ENCODE data around the gene OVCH1. TPM values are rescaled to one million over a fixed set of nuclear protein-coding genes. Genes with fewer than 3 reads are reported as not detected.

The OVCH1 gene
- total and polyA plus RNA-seq, 10 of the 15 experiments (the other 5 are each of a cell fraction or from before 2014, with no cell fraction given) = 0.15 TPM; not detected in 9

GRCh38 chr12:29531471-29531870, 34.0 kb upstream of the OVCH1 start (continued):
- TF ChIP-seq MLLT1 (IDR thresholded peaks at IDR 0.05) = no peak
- TF ChIP-seq ATF3 (IDR thresholded peaks at IDR 0.05; ENCODE audit: borderline replicate concordance, extremely low read depth, low read depth, low read length) = no peak
- no peak for TF ChIP-seq ZNF384 (IDR thresholded peaks at IDR 0.05; ENCODE audit: borderline replicate concordance, low read depth, low read length)
- no peak for TF ChIP-seq NR2F1 (conservative IDR thresholded peaks at IDR 0.05)

- Histone ChIP-seq H4K20me1 (ENCODE audit: control insufficient read depth, insufficient read depth) (no peaks in the 10 kb centered on the region), H2AFZ (ENCODE audit: control insufficient read depth, low read depth, low read length) (no peak overlapping the region), H3K4me3 (no peak overlapping the region), H3K4me2 (ENCODE audit: control insufficient read depth, insufficient read depth) (no peak overlapping the region), H3K27ac (ENCODE audit: control insufficient read depth, insufficient read depth) (no peak overlapping the region), H3K9ac (ENCODE audit: control insufficient read depth, insufficient read depth, low read length) (no peak overlapping the region), H3K4me1 (ENCODE audit: control insufficient read depth, insufficient read depth, low read length) (no peaks in the 10 kb centered on the region), H3K36me3 (ENCODE audit: control insufficient read depth in 2 of 2, insufficient read depth in 2 of 2, low read length in 1 of 2) (no peaks in the 10 kb centered on the region), H3K27me3 (replicated peaks in 1 of 2; ENCODE audit: control insufficient read depth in 2 of 2, insufficient read depth in 2 of 2, low read length in 1 of 2) (no peaks in the 10 kb centered on the region), H3K79me2 (ENCODE audit: control insufficient read depth, insufficient read depth, low read length) (no peaks in the 10 kb centered on the region), H3K9me3 (replicated peaks; ENCODE audit: control insufficient read depth, insufficient read depth, low read length) (no peaks in the 10 kb centered on the region)
- POLR2A ChIA-PET = no interaction called here
- DNase-seq (ENCODE audit: low read depth, low spot score) (no peak), ATAC-seq (no peak), FAIRE-seq (no peak)
- TF ChIP-seq ZNF217 (IDR thresholded peaks at IDR 0.05) (no peak), TARDBP (IDR thresholded peaks at IDR 0.05; ENCODE audit: borderline replicate concordance) (no peak), BMI1 (IDR thresholded peaks at IDR 0.05; ENCODE audit: borderline replicate concordance) (no peak), TBL1XR1 (IDR thresholded peaks at IDR 0.05; ENCODE audit: low read depth, low read length) (no peak), EED (IDR thresholded peaks at IDR 0.05; ENCODE audit: low read depth) (no peak), HDGF (IDR thresholded peaks at IDR 0.05) (no peak)
- SMC1A ChIA-PET (ENCODE audit: uncharacterized antibody, unreplicated experiment) = interaction anchor here (1.0 to 1.6 kb wide), 8 partner anchors 9 to 371 kb away, joined by 3 to 9 read pairs (median 3); no protein-coding TSS in a partner anchor
- RAD21 ChIA-PET (ENCODE audit: unreplicated experiment) = interaction anchor here (1.3 to 2.4 kb wide), 3 partner anchors 10 to 14 kb away, joined by 4 to 12 read pairs (median 5); no protein-coding TSS in a partner anchor
- intact Hi-C loops (cut with micrococcal nuclease; ENCODE audit: unreplicated experiment) (no loop called here), in situ Hi-C loops (cut with MboI) (no loop called here)
- CTCF ChIA-PET = interaction anchor here (1.4 kb wide), 1 partner anchor 11 kb away, joined by 5 read pairs; no protein-coding TSS in a partner anchor
- 43% methylated on average over 4 of the region's 4 CpGs for WGBS (ENCODE audit: insufficient coverage, insufficient replicate concordance, low lambda C conversion rate, missing lambda C conversion rate)
- no TSS peak for BruUV-seq (replicated peaks)
Measured at GRCh38 chr12:29530436-29530835, 33.0 kb upstream of the OVCH1 start.

All from GM12878 (cell line).